Measurements from ENCODE around the gene CYB5B. TPM values are rescaled to one million over a fixed set of nuclear protein-coding genes. Genes with fewer than 3 reads are reported as not detected.

CYB5B gene
- polyA plus RNA-seq, 1 experiment: 134 TPM

- Histone ChIP-seq H3K36me3 (ENCODE audit: control insufficient read depth, insufficient read depth, low read length) (peaks cover 3% of the 10 kb centered on the region; the same call in 1 of the 2 replicates), H3K4me3 (ENCODE audit: low read depth, low read length) (no peak overlapping the region), H3K27me3 (ENCODE audit: control insufficient read depth, insufficient read depth, low read length) (no peaks in the 10 kb centered on the region)
- no peak for DNase-seq (ENCODE audit: low read depth)
- TF ChIP-seq CTCF (IDR thresholded peaks at IDR 0.05; ENCODE audit: insufficient read depth, low read depth, low read length): no peak
- ChIA-PET POLR2A (no interaction called here), CTCF (no interaction called here)
These were observed 42.1 kb downstream of the CYB5B start for GRCh38 chr16:69466547-69466946.

GRCh38 chr16:69467080-69467479 is 42.7 kb downstream of the CYB5B start:
- no peak overlapping the region for H3K4me3 ChIP-seq (ENCODE audit: low read depth, low read length)
- H3K27me3 ChIP-seq (ENCODE audit: control insufficient read depth, insufficient read depth, low read length): no peaks in the 10 kb centered on the region
- DNase-seq (ENCODE audit: low read depth): no peak
- peaks cover 3% of the 10 kb centered on the region; the same call in 1 of the 2 replicates for H3K36me3 ChIP-seq (ENCODE audit: control insufficient read depth, insufficient read depth, low read length)
- no peak for TF ChIP-seq CTCF (IDR thresholded peaks at IDR 0.05; ENCODE audit: insufficient read depth, low read depth, low read length)
- ChIA-PET POLR2A (no interaction called here), CTCF (no interaction called here)

- no peaks in the 10 kb centered on the region for H3K36me3 ChIP-seq (ENCODE audit: control insufficient read depth, insufficient read depth, low read length)
- POLR2A ChIA-PET: no interaction called here
- CTCF ChIA-PET: no interaction called here
These were observed 43.2 kb downstream of the CYB5B start for GRCh38 chr16:69467531-69468204.

GRCh38 chr16:69469807-69470561 is 45.6 kb downstream of the CYB5B start:
- no peak overlapping the region for H3K4me3 ChIP-seq (ENCODE audit: low read depth, low read length)
- no peaks in the 10 kb centered on the region for H3K27me3 ChIP-seq (ENCODE audit: control insufficient read depth, insufficient read depth, low read length)
- no peak for DNase-seq (ENCODE audit: low read depth)
- POLR2A ChIA-PET: no interaction called here
- CTCF ChIA-PET: interaction anchor here (1.6 to 1.8 kb wide), 2 partner anchors 8 to 16 kb away, joined by 4 read pairs; no protein-coding TSS in a partner anchor
- TF ChIP-seq CTCF (IDR thresholded peaks at IDR 0.05; ENCODE audit: insufficient read depth, low read depth, low read length): no peak
- H3K36me3 ChIP-seq (ENCODE audit: control insufficient read depth, insufficient read depth, low read length): no peaks in the 10 kb centered on the region

More at GRCh38 chr16:69467531-69468204, 43.2 kb downstream of the CYB5B start:
- Histone ChIP-seq H3K4me3 (ENCODE audit: low read depth, low read length) (no peak overlapping the region), H3K27me3 (ENCODE audit: control insufficient read depth, insufficient read depth, low read length) (no peaks in the 10 kb centered on the region)
- no peak for DNase-seq (ENCODE audit: low read depth)
- no peak for TF ChIP-seq CTCF (IDR thresholded peaks at IDR 0.05; ENCODE audit: insufficient read depth, low read depth, low read length)

- POLR2A ChIA-PET: no interaction called here
- H3K4me3 ChIP-seq (ENCODE audit: low read depth, low read length): no peak overlapping the region
- no peaks in the 10 kb centered on the region for H3K36me3 ChIP-seq (ENCODE audit: control insufficient read depth, insufficient read depth, low read length)
- H3K27me3 ChIP-seq (ENCODE audit: control insufficient read depth, insufficient read depth, low read length): no peaks in the 10 kb centered on the region
- CTCF ChIA-PET: interaction anchor here (1.6 to 1.8 kb wide), 2 partner anchors 10 to 17 kb away, joined by 4 read pairs; no protein-coding TSS in a partner anchor
- TF ChIP-seq CTCF (IDR thresholded peaks at IDR 0.05; ENCODE audit: insufficient read depth, low read depth, low read length): no peak
- no peak for DNase-seq (ENCODE audit: low read depth)
These were observed 46.7 kb downstream of the CYB5B start for GRCh38 chr16:69471121-69471520.

All from BJ (cell line).